Loucy (cell line): ENCODE measurements around the gene ACTRT2.

Source experiments
- CTCF ChIP-seq: fragments of 200-600 bp; sonication (generic); conservative IDR thresholded peaks from 2 replicates; pipeline ENCODE4 v1.5.1; 2014; ENCODE audit warnings: mild to moderate bottlenecking, antibody characterized with exemption, low read length
- EZH2phosphoT487 ChIP-seq: fragments of 200-600 bp; IDR thresholded peaks from 2 replicates; pipeline ENCODE4 v1.6.1; 2018; ENCODE audit warnings: antibody characterized with exemption, mild to moderate bottlenecking, moderate library complexity, borderline replicate concordance

DNA sequence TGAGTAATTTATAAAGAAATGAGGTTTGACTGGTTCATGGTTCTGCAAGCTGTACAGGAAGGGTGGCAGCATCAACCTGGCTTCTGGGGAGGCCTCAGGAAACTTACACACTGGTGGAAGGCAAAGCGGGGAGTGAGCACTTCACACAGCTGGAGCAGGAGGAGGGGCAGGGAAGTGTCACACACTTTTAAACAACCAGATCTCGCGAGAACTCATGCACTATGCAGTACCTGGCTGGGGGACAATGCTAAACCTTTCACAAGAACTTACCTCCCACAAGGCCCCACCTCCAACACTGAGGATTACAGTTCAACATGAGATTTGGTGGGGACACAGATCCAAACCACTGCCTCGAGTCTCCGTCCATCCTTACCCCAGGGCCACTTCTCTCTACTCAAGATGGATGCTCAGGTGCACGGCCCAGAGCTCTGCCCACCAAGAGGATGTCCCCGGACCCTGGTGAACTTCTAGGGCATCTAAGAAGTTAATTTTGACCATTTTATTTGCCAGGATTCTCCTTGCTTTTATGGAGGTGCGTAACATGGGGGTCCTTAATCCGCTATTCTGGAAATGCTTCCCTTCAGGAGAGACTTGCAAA is 22.7 kb upstream of the ACTRT2 start:
- TF ChIP-seq CTCF (no peak), EZH2phosphoT487 (no peak)
